Measurements from ENCODE around the gene CAMTA1.

Gene CAMTA1

GRCh38 chr1:6976044-6976375 lies 190.8 kb downstream of the CAMTA1 start:
- no peak overlapping the region for H3K4me3 ChIP-seq (ENCODE audit: low read depth, low read length)
- TF ChIP-seq, protein P1, sequence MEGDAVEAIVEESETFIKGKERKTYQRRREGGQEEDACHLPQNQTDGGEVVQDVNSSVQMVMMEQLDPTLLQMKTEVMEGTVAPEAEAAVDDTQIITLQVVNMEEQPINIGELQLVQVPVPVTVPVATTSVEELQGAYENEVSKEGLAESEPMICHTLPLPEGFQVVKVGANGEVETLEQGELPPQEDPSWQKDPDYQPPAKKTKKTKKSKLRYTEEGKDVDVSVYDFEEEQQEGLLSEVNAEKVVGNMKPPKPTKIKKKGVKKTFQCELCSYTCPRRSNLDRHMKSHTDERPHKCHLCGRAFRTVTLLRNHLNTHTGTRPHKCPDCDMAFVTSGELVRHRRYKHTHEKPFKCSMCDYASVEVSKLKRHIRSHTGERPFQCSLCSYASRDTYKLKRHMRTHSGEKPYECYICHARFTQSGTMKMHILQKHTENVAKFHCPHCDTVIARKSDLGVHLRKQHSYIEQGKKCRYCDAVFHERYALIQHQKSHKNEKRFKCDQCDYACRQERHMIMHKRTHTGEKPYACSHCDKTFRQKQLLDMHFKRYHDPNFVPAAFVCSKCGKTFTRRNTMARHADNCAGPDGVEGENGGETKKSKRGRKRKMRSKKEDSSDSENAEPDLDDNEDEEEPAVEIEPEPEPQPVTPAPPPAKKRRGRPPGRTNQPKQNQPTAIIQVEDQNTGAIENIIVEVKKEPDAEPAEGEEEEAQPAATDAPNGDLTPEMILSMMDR (IDR thresholded peaks at IDR 0.05; ENCODE audit: low read depth, low read length), result no peak

GRCh38 chr1:6979003-6979613 lies 193.9 kb downstream of the CAMTA1 start:
- TF ChIP-seq, protein P1 (IDR thresholded peaks at IDR 0.05; ENCODE audit: low read depth, low read length), result no peak
- H3K4me3 ChIP-seq (ENCODE audit: low read depth, low read length), result no peak overlapping the region

GRCh38 chr1:6981595-6981994 lies 196.3 kb downstream of the CAMTA1 start:
- TF ChIP-seq, protein P1 (IDR thresholded peaks at IDR 0.05; ENCODE audit: low read depth, low read length), result no peak
- H3K4me3 ChIP-seq (ENCODE audit: low read depth, low read length), result no peak overlapping the region

- no peak overlapping the region for H3K4me3 ChIP-seq (ENCODE audit: low read depth, low read length)
- TF ChIP-seq, protein P1 (IDR thresholded peaks at IDR 0.05; ENCODE audit: low read depth, low read length), result no peak
These were observed 197.2 kb downstream of the CAMTA1 start for GRCh38 chr1:6982443-6982842.

- TF ChIP-seq, protein P1 (IDR thresholded peaks at IDR 0.05; ENCODE audit: low read depth, low read length), result no peak
- H3K4me3 ChIP-seq (ENCODE audit: low read depth, low read length), result no peak overlapping the region
These were observed 197.6 kb downstream of the CAMTA1 start for GRCh38 chr1:6982860-6983259.

DNA sequence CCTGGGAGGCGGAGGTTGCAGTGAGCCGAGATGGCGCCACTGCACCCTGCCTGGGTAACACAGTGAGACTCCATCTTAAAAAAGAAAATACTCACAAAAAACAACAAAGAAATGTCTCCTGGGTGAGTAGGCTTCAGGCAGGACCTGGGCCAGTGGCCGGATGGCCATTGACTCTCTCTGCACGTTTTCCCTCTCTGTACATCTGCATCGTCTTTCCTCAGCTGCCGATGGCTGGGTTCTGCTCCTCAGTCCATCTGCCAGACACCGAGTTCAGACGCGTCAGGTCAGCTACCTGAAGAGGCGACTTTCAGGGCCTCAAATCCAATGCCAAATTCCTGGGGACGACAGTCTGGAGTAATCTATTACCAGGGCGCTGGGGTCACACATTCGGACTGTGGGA lies 199.3 kb downstream of the CAMTA1 start:
- H3K4me3 ChIP-seq (ENCODE audit: low read depth, low read length), result no peak overlapping the region
- TF ChIP-seq, protein P1 (IDR thresholded peaks at IDR 0.05; ENCODE audit: low read depth, low read length), result no peak

- no peak overlapping the region for H3K4me3 ChIP-seq (ENCODE audit: low read depth, low read length)
- TF ChIP-seq, protein P1 (IDR thresholded peaks at IDR 0.05; ENCODE audit: low read depth, low read length), result no peak
These were observed 199.7 kb downstream of the CAMTA1 start for GRCh38 chr1:6984986-6985385.

Data from WI38 (cell line).